Mesodermal cell (in vitro differentiated cells): ENCODE data around the gene DENND1B.

Source experiments
- H3K27ac ChIP-seq: 2 replicates; pipeline ENCODE4 v1.7.0; 2013; ENCODE audit warnings: mild to moderate bottlenecking, low read depth, low read length, moderate library complexity; ENCODE audit not compliant: severe bottlenecking
- H3K36me3 ChIP-seq: 2 replicates; pipeline ENCODE4 v1.7.1; 2013; ENCODE audit warnings: mild to moderate bottlenecking, low read length, moderate library complexity; ENCODE audit not compliant: control insufficient read depth, insufficient read depth
- H3K4me1 ChIP-seq: one replicate; pipeline ENCODE4 v1.7.1; 2013; ENCODE audit warnings: mild to moderate bottlenecking, low read length; ENCODE audit not compliant: insufficient read depth, control insufficient read depth, poor library complexity, severe bottlenecking
- H3K4me3 ChIP-seq: 2 replicates; pipeline ENCODE4 v1.7.0; 2013; ENCODE audit warnings: low read length, control low read depth, mild to moderate bottlenecking; ENCODE audit not compliant: insufficient read depth, poor library complexity, severe bottlenecking; ENCODE audit errors: extremely low read depth
- H3K9me3 ChIP-seq: 2 replicates; pipeline ENCODE4 v1.7.1; 2013; ENCODE audit warnings: mild to moderate bottlenecking, low read length, moderate library complexity; ENCODE audit not compliant: control insufficient read depth
- WGBS, 2 experiments: methylation state at CpG; one replicate each; pipeline ENCODE4 v1.1.5; 2013; ENCODE audit warnings: missing lambda C conversion rate in 2 of 2; ENCODE audit not compliant: insufficient coverage in 2 of 2; 5-methylcytosine and 5-hydroxymethylcytosine counted together

DENND1B gene

DNA sequence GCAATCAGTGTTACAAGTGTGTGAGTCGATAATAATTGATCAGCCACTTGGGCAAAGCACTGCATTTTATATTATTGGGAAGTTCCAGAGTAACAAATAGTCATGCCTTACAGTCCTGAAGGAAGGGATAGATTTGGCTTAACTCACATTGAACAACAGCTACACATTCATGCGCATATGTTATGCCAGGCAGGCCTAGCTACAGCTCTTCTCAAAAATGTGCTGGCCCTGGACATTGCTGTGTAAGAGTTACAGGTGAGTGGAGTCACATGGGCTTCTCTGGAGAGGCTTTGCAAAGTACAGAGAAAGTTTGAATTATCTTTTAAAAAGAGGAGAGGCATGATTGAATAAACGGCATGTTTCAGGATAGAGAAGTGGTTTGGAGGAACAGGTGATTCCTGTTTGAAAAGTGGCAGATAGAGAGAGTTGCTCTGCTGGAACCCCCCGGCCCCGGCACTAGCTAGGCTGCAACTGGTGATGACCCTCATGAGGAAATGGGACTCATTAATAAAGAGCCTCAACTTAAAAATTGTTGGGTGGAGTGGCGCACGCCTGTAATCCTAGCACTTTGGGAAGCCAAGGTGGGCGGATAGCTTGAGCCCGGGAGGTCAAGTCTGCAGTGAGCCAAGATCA, 306.6 kb downstream of the DENND1B start:
- Histone ChIP-seq H3K4me1 (peaks cover 9% of the 10 kb centered on the region), H3K4me3 (no peak overlapping the region), H3K36me3 (no peaks in the 10 kb centered on the region), H3K27ac (no peak overlapping the region), H3K9me3 (no peaks in the 10 kb centered on the region)
- 96 to 97% methylated on average over 6 to 9 of the region's 9 CpGs for WGBS, 2 experiments

DNA sequence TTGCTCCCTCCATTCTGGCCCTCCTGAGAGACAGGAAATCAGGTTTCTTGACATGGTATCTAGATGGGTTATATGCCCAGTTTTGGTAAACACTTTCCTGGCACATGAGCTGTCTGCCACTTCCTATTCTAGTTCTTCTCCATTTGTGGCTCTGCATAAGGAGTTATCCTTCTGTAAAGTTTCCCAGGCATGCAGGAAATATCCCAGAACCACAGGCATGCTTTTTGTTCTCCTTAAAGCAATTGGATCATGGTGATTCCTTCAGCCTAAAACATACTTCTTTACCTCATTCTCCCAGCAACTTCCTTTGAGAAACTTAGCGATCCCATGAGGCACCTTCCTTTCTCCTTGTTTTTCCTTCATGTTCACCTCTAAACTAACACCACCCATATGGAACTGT, 307.4 kb downstream of the DENND1B start:
- WGBS, 2 experiments = 100% methylated on average over 1 of the region's 1 CpG
- Histone ChIP-seq H3K36me3 (no peaks in the 10 kb centered on the region), H3K4me1 (peaks cover 9% of the 10 kb centered on the region), H3K9me3 (no peaks in the 10 kb centered on the region), H3K4me3 (no peak overlapping the region), H3K27ac (no peak overlapping the region)

DNA sequence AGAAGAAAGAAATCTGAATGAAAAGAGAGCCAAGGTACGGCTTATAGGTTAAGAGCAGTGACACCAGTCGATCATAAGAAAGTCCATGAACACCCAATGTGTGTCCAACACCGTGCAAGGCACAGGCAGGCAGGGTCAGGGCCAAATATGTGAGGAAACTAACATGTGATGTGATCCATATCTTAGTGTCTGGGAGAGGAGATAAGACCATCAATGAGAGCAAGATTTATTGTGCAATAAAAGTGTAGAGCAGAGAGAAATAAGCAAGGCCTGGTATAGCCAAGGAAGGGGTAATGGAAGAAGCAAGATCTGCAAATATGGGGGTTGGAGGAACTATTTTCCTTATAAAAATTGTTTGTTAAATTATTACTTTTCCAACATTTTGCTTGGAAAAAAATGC, 308.5 kb downstream of the DENND1B start:
- peaks cover 9% of the 10 kb centered on the region for H3K4me1 ChIP-seq
- no peak overlapping the region for H3K27ac ChIP-seq
- no peaks in the 10 kb centered on the region for H3K9me3 ChIP-seq
- H3K36me3 ChIP-seq = no peaks in the 10 kb centered on the region
- no peak overlapping the region for H3K4me3 ChIP-seq
- 89 to 93% methylated on average over 3 of the region's 3 CpGs for whole genome bisulfite sequencing, 2 experiments

DNA sequence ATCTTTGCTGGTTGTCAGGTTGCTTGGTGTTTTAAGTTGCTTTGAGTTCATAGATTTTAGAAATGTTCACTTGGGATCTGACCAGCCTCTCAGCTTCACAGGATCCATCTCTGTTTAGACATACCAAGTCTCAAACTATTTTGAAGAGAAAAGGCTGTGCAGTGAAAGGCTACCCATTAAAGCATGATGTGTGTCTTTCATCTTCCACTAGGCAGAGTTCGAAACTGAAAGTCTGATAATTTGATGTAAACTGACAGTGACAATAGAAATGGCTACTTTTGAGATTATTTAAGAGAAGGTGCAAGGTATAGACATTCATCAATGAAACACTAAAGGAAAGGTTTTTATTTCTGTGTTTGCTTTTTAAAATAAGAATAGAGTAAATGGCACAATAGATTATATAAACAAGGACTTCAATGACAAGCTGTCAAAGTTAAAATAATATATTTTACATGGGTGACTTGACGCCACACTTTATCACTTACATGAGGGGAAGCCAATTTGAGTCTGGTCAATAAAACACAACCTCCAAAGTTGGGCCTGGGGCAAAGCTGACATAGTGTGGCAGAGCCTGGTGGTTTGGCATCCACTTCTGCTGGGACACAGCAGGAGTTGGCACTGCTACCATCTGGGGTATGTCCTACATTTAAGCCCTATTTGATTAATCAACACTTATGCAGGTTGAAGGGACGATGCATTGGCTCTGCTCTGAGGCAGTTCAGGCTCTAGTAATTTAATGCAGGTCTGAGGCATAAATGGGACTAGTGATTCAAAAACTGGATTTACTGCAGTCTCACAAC, 309.6 kb downstream of the DENND1B start:
- Histone ChIP-seq H3K9me3 (no peaks in the 10 kb centered on the region), H3K27ac (no peak overlapping the region), H3K36me3 (no peaks in the 10 kb centered on the region), H3K4me3 (no peak overlapping the region), H3K4me1 (peaks cover 9% of the 10 kb centered on the region)
- 78 to 100% methylated on average over 1 to 2 of the region's 3 CpGs for WGBS, 2 experiments

DNA sequence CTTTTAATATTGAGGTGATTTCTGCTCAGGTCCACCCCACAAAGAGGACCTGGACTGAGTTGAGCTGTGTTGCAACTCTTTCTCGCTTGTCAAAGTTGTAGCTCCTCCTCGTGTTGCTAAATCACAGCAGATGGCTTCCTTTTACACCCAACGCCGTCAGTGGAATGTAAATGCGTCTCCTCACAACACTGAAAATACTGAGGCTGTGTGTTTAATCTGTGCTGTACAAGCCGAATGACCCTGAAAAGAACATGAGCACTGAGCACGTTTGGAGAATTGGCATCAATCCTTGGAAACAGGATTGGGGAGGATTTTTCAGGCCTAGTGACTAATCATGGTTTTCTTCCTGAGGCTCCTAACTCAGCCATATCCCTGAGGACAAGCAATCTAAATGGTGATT, 311.2 kb downstream of the DENND1B start:
- no peak overlapping the region for H3K4me3 ChIP-seq
- no peaks in the 10 kb centered on the region for H3K9me3 ChIP-seq
- WGBS, 2 experiments = 54 to 68% methylated on average over 4 to 6 of the region's 7 CpGs
- H3K36me3 ChIP-seq = no peaks in the 10 kb centered on the region
- peaks cover 9% of the 10 kb centered on the region for H3K4me1 ChIP-seq
- H3K27ac ChIP-seq = no peak overlapping the region

DNA sequence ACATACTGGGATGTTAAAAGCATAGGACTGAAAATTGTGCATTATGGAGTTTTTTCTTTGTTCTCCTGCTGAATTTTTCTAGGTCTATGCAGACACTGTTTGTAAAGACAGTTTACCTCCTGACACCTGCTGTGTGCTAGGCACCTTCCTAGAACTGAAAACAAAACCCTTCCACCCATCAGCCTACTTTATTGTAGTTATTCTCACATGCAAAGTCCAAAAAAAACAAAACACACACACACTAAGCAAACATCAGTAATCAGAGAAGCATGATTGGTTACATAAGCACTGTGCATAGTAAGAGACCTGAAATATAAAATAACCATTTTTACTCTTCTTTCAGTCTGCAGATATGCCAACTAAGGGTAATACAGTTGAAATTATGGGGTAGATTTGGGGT, 312.1 kb downstream of the DENND1B start:
- no peak overlapping the region for H3K27ac ChIP-seq
- H3K36me3 ChIP-seq = no peaks in the 10 kb centered on the region
- no peak overlapping the region for H3K4me3 ChIP-seq
- peaks cover 2% of the 10 kb centered on the region for H3K4me1 ChIP-seq
- no peaks in the 10 kb centered on the region for H3K9me3 ChIP-seq

DNA sequence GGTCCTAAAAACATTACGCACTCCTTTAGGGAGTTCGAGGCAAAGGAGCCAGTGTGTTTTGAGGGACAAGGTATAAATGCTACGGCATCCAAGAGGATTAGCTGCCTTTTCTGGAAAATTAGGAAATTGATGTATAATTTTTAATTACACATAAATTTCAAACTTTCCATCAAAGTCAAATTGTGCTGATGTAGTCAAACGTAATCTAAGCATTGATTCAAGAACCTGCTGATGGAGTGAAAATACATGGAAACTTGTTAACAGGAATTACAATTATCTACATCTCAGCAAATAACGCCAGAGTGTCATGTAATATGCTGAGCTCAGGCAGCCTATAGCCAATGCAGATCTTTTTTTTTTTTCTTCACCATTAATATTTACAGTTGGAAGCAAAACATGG, 312.7 kb downstream of the DENND1B start:
- Histone ChIP-seq H3K9me3 (no peaks in the 10 kb centered on the region), H3K4me3 (no peak overlapping the region), H3K36me3 (no peaks in the 10 kb centered on the region), H3K4me1 (no peaks in the 10 kb centered on the region), H3K27ac (no peak overlapping the region)
- 90 to 100% methylated on average over 1 of the region's 5 CpGs for WGBS, 2 experiments
